HG02970 (cell line): ENCODE measurements around the gene METTL15.
"Not testable (repeated sequence)": the region's sequence is repeated elsewhere in the genome, so short reads cannot be mapped to it uniquely, and the experiment has no call there.

ENCODE experiments used
- ATAC-seq: cut with Tn5 transposase; IDR thresholded peaks from one replicate; pipeline ENCODE4 v1.9.1; 2021; ENCODE audit warnings: mild to moderate bottlenecking, moderate library complexity, moderate number of reproducible peaks; ENCODE audit not compliant: unreplicated experiment, low FRiP score

METTL15 gene

DNA sequence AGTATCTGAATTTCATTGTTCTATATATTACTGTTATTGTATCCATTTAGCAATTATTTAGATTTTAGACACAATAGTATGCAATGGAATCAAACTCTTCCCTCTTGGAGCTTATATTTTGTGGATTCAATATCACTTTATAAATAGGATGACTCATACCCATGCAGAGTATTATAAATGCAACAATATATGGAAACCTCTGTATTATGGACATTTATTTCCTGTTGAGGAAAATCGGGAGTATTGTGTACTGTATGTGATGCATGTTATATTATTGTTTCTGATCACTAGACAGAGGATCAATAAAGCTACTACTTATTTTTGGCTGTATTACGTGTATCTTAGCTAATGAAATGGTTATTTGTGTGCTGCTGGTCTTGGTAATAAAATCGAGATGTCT lies 770 bp downstream of the METTL15 start:
- ATAC-seq, result no peak

DNA sequence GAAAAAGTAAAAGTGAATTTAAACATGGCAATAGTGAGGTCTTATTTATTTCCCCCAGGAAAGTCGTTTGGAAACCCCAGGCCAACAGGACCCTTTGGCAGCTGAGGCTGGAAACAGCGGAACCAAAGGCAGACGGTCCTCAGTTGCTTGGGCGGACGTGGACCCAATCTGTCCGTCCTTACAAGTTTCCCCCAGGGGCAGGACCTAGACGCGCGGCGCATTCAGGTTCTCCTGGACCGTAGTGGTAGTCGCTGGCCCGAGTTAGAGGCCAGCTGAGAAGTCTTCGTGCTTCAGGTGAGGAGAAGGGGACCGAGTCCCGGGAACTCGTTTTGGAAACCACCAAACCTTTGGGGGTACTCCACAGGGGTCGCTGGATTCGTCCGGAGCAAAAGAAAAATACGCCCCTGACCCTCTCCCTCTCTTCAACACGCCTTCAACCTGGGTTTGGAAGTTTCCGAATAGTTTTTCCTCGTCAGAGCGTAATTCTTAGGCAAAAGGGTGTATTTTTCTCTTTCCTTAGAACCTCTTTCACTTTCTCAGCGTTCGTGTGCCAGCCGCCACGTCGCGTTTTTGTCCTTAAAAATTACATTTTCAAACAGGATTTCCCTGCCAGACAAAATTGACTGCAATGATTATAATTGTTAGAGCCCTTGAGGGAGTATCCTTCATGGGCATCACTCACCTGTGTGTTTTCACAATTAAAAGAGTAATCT lies 2.1 kb downstream of the METTL15 start:
- ATAC-seq, result peak; percentile 21

DNA sequence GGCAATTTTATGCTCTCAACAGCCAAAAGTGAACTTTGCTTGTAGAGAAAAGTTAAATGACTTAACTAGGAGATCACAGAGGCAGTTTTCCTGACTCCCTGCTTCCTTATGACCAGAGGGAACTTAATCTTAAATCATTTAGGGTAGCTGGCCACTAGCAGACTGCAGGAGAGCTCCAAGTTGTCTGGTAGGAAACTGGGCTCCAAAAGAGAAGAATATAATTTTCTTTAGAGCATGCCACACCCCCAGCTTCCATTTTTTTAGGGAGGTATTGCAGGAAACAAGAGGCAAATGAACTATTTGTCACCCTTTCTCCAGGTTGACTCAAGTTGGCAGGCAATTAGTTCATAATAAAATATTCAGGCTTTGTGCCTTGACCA lies 2.6 kb downstream of the METTL15 start:
- no peak for ATAC-seq

- no peak for ATAC-seq
Measured at GRCh38 chr11:28114116-28114515, 5.9 kb downstream of the METTL15 start.

DNA sequence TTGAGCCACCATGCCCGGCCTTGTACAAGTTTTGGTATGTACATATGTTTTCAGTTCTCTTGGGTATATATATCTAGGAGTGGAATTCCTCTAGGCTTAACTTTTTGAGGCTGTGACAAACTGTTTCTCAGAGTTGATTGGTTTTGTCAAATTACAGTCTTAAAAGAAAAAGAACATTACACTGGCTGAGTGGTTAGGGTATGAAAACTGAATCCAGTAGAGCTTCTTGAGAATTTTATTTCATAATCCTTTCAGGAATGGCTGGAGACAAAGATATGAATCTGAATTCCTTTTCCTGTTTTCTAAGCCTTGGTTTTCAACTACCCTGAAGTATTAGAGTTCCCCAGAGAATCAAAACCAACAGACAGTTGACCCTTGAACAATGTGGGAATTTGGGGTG lies 6.5 kb downstream of the METTL15 start:
- no peak for ATAC-seq

GRCh38 chr11:28117712-28118111 lies 9.5 kb downstream of the METTL15 start:
- ATAC-seq, result no peak

- no peak for ATAC-seq
Measured at GRCh38 chr11:28123151-28123581, 15.0 kb downstream of the METTL15 start.

- no peak for ATAC-seq
Measured at GRCh38 chr11:28132548-28132947, 24.4 kb downstream of the METTL15 start.

DNA sequence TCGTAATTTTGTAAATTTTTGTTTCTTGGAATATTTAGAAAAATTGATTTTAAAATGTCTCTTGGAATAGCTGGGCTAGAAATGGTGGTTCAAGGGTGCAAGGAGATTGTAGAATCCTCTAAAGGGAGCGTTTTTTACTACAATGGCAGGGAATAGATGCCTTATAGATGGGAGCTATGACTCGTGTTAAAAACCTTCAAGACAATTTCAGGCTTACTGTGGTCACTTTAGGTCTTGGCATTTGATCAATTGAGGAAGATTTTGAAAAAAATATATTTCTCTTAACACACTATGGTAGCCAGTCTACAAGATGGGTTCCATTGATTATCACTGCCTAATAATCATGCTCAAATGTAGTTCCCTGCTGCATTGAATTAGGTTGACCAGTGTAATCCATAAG lies 25.0 kb downstream of the METTL15 start:
- no peak for ATAC-seq

DNA sequence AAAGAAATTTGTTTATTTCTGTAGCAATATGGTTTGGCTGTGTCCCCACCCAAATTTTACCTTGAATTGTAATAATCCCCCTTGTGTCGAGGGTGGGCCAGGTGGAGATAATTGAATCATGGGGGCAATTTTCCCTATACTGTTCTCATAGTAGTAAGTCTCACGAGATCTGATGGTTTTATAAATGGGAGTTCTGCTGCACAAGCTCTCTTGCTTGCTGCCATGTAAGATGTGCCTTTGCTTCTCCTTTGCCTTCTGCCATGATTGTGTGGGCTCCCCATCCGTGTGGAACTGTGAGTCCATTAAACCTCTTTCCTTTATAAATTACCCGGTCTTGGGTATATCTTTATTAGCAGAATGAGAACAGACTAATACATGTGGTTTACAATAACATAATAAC lies 28.0 kb downstream of the METTL15 start:
- ATAC-seq, result not testable (repeated sequence)

GRCh38 chr11:28137366-28137765 lies 29.2 kb downstream of the METTL15 start:
- no peak for ATAC-seq

DNA sequence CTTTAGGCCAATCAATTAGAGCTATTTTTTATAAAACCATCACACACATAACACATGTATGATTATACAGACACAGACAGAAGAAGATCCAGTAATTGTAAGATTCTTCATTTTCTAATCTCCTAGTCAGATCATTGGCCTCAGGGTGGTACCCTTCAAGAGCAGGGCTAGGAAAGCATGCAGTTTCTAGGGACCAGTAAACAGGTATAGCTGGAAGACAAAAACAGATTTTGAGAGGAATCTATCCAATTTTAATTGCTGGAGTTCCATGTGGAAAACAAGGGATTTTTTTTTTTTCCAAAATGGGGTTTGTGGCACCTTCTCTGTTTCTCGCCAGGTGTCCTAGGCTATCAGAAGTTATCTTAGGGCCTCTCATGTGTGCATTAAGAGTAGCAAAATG lies 29.6 kb downstream of the METTL15 start:
- ATAC-seq, result no peak

DNA sequence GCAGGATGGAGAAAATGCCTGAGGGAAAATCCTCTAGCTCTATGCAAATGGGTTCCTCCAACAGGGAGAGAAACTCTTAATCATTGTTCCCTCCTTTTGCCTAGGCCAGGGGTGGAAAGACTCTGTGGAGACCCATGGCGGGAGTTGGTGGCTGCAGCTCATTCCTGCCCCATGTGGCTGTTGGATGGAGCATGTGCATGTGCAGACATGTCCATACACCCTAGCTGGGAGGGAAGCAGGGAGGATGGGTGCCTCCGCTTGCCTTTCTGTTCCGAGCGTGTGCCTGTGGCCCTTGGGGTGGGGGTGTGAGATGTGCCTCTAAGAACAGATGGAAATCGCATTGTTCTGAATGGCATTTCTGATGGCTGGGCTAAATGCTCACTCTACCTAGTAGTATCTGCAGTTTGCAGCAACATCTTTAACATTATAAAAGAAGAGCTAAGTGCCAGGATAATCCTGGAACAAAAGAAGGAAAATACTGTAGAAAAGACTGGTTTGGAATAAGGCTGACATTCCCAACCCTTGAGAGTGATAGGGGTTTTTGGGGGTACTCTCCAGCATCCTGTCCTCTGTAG lies 31.7 kb downstream of the METTL15 start:
- ATAC-seq, result no peak

GRCh38 chr11:28140689-28141455 lies 32.7 kb downstream of the METTL15 start:
- ATAC-seq, result no peak

GRCh38 chr11:28142724-28143123 lies 34.5 kb downstream of the METTL15 start:
- ATAC-seq, result no peak

- ATAC-seq, result no peak
Measured at GRCh38 chr11:28144808-28145207, 36.6 kb downstream of the METTL15 start.

- no peak for ATAC-seq
Measured at GRCh38 chr11:28146123-28146751, 38.0 kb downstream of the METTL15 start.

GRCh38 chr11:28152743-28153142 lies 44.6 kb downstream of the METTL15 start:
- ATAC-seq, result no peak

DNA sequence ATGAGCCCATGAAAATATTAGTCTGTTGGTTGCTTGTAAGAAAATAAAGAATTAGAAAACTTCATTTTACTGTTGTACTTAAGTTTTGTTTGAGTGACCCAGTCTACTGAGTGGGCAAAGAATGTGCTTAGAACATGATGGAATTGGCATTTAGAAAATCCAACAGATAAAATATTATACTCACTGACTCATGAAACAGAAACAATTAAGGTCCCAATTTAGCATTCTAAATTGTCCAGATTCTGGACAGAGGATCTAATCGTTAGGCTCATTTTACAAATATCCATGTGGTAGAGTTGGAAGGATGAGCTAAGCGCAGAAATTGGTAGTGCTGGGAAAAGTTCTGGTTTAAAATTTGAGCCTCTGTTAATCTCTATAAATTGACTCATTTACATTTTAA lies 45.4 kb downstream of the METTL15 start:
- no peak for ATAC-seq

DNA sequence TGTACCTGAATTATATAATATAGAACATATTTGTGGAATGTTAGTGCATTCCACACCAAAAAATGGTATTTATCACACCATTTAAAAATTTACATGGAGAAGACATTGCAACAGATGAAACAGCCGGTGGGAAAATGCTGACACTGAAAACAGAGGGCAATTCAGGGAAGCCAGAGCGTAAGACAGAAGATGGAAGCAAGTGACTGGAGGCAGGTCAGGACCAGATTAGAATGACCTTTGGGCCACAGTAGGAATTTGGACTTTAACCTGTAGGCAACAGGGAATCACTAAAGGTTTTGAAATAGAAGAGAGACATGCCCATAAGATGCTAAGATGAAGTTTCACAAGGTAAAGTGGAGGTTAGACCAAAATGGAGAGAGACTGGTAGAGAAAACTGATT lies 60.5 kb downstream of the METTL15 start:
- ATAC-seq, result no peak

DNA sequence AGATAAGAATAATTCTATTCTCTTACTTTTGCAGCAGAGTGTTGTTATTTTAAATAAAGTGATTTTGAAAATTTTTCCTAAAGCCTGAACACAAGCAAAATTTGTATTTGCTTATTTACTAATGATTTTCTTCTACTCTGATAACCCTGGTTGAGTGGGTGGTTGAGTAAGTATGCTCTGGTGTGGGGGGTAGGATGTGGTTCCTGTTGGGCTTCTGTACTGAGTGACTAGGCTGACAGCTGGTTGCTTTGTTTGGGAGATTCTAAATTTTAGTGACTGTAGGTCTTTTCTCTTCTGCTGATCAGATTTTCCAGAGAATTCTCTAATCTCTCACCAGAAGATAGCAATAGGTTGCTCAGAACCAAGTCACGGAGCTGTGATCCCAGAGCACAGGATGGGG lies 61.6 kb downstream of the METTL15 start:
- ATAC-seq, result no peak
